SIG-M5 treated with dmso at 0.1 percent for 504 hours (cell line): ENCODE results near the gene GRAMD1B.
A peak's percentile ranks its signal among the peaks of the same experiment; 100 is the strongest.

Experiments used
- DNase-seq: peaks from one replicate; lab custom pipeline; 2025; ENCODE audit not compliant: unreplicated experiment; lab: John Stamatoyannopoulos, UW

The GRAMD1B gene

DNA sequence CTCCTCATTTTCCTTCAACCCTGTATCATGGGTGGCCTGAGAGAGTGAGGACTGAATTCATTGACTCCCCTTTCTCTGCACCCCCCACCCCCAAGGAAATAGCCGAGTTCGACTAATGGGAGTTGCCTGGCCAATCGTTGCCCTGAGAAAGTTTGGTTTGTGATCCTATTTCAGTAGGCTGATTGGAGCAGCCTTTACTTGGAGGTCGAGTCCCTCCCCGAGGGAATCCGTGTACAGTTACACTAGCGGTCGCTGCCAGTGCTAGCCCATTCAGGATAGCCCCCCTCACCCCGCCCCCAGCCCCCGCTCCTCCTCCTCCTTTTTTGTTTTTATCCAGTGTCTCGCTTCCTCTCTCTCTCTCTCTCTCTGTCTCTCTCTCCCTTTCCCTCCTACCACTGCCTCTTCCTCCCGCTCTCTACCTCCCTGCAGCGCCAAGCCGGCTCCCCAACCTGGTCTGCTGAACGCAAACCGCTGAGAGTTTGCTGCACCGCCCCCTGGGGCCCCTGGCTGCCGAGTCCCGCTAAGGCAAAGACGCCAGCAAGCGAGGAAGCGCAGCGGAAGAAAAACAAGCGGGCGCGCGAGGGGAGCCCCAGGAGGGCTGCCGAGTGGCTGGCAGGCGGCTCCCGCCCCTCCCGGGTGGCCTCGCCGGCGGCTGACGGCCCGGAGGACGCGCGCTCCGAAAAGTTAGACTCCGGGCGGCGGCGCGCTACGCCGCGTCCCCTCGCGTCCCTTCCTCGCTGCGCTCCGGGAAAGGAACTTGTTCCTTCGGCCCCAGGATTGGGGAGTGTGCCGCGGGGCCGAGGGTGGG is at the start of gene GRAMD1B:
Gene GRAMD1B, plus strand, starts transcription at position 357 of the 808 bp plus-strand sequence. CDS start 524 bp downstream, outside the sequence.
- DNase-seq: peak; percentile 54

DNA sequence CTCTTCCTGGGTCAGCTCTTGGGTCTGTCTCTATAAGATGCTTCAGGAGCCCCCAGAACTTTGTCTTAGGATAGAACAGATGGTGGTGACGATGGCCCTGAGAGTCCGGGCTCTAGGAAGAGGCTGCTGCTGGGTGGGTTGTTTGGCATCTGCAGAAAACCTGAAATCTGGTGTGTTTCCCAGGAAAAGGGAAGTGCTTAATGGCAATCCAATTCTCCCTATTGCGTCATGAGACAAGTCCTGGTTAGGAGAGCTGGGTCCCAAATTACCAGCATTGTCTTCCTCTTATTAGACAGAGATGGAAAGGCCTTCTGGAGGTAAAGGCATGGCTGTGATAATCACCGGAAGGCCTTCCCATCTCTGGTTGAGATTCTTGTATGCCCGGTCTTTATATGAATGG is 48.9 kb upstream of the GRAMD1B start:
- no peak for DNase-seq

DNA sequence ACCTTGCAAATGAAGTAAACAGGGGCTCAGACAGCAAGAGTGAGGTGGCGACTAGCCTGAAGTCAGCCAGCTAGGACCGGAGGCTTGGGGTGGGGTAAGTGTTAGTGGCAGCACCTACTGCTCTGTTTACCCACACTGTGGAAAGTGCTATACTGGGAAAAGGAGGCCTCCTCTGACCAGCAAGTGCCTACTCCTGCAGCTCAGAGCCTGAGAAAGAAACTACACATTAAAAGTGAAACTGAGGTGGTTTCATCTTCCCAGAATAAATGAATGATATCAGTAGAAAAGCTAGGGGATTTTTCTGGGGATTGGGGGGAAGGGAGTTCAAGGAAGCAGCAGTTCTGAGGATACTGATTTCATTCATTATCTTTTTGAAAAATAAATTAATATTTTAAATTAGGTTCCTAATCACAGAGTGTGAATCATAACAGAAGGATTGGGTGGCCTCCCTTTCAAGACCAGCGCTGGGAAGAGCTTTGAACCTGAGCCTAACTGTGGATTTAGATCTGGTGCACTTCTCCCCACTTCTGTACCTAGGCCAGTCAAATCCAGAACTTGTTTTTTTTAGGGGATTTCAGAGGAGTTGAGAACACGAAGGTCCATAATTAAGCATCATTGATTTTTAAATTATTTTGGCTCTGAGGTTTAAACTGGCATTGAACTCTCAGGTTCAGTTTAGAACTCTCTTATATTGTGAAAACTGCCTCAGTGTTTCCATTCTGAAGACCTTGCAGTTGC is 48.1 kb upstream of the GRAMD1B start:
- no peak for DNase-seq

DNA sequence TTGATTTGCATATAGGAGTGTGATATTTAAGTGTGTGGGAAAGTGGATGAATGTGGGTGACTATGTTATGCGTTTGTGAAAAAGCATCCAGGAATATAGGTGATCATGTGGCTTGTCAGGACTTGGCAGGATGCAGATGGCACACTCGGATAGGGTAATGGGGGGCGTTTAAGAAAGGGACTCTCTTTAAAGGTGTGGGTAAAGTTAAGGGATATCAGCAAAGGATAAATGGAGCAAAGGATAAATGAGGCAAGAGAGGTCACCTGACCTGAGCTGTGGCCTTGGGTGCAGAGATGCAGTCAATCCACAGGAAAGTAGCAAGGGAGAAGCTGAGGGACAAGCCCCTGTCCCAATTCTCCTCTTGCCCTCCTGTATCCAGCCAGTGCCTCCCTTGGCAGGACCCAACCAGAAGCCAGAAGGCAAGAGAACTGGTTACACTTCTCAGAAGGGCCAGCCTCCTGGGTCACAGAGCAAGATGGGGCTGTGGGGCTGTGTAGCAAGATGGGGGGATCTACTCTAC is 47.5 kb upstream of the GRAMD1B start:
- no peak for DNase-seq

DNA sequence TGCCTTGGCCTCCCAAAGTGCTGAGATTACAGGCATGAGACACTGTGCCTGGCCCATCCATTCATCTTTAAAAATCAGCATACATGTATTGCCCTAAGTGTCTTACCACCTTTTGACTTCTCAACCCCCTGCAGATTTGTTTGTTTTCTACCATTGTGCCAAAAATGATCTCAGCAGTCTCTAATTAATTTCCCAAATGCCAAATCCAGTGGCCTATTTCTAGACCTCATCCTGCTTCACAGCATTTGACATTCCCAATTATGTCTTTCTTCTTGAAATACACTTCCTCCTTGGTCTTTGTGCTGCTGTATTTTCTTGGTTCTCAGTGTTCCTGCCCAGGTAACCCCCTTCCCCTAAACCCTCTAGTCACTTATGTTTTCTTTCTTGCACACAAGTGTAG is 46.0 kb upstream of the GRAMD1B start:
- no peak for DNase-seq

DNA sequence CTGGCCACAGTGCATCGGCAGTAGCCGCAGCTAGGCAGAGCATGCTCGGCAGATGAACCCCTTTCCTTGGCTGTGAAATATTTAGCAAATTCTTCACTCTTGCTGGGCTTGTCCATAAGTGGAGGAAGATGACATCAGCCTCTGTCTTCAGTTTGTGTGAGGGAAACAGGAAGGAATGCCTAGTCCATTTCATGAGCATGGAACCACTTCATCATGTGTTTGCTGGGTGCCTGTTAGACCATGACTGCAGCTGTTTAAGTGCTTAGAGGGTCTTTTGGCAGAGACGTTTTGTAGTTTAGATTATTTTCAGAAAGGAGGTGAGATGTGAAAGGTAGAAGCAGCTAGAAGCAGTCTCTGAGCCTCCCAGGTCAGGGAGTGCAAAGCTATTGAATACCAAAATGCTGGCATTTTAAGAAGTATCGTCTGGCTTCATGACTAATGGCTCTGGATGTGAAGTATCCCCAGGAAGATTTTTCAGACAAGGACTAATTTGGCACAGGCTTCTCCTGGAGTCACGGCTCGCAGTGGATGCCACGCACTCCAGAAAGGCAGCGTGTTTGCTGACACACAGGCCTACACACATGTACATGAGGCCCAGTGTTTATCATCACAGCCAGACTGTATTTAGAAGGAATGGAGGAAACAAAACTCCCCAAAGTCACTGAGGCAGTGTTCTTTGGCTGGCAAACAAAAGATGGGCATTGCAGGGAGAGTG is 43.1 kb upstream of the GRAMD1B start:
- DNase-seq: no peak

DNA sequence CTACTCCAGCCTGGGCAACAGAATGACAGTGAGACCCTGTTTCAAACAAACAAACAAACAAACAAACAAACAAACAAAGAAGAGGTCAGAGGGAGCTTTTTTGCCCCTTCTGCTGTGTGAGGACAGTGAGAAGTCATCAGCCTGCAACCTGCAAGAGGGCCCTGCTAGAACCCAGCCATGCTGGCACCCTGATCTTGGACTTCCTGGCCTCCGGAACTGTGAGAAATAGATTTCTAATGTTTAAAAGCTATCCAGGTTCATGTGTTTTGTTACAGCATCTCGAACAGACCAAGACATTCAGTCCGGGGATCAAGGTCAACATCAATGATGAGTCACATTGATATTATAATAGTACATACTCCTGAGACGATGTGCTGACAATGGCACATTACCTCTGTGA is 41.4 kb upstream of the GRAMD1B start:
- no peak for DNase-seq

DNA sequence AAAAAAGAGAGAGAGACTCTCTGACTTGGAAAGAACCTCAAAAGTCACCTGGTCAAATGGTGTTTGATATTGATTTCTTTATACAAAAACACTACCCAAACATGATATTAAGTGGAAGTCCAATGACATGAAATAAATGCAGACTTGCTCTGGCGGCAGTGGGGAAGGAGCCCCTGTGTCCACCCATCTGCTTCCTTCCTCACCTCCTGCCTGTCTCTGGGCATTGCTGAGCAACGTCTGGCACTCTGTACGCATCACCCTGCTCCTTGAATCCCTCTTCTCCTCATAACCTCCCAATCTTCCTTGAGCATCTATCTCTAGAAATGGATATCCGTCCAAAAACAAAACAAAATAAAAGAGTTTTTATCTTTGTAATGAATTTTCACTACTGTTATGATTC is 39.9 kb upstream of the GRAMD1B start:
- no peak for DNase-seq

DNA sequence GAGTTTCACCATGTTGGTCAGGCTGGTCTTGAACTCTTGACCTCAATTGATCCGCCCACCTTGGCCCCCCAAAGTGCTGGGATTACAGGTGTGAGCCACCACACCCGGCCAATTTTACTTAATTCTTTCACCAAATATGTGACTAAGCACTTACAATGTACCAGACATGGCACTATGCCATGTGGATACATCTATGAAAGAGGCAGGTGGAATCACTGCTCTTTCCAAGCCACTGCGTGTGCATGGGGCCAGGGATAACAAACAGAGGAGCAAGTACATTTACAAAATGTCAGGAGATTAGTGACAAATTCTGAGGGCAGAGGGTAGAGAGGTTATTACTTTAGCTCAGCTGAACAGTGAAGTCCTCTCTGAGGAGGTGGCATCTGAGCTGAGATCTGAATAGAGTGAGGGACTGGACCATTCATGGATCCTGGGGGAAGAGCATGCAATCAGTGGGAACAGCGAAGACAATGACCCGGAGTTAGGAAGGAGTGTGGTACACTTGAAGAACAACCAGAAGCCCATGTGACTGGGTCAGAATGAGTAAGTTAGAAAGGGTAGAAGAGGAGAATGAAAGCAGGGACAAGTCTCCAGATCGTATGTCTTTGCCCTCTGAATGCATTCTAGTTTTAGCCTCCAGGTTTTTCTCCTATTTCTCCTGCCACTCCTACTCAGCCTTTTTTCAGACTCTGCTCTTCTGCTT is 38.3 kb upstream of the GRAMD1B start:
- no peak for DNase-seq

DNA sequence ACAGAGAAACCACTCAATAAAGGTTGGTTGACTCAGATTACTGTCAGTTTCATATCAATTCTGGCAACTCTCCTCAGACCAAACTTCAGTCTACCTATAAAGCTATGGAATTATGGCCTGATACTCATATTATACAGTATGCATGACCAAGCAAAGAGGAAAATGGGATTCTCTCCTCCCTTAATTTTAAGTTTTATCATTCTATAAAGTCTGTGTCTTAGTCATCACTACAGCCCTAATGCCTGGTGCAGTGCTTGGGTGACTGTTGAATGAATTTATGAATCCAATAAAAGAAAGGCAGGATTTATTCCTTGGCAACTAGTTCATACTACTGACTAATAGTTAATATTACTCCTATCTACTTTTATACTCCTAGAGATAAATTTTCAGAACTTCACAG is 37.6 kb upstream of the GRAMD1B start:
- no peak for DNase-seq

DNA sequence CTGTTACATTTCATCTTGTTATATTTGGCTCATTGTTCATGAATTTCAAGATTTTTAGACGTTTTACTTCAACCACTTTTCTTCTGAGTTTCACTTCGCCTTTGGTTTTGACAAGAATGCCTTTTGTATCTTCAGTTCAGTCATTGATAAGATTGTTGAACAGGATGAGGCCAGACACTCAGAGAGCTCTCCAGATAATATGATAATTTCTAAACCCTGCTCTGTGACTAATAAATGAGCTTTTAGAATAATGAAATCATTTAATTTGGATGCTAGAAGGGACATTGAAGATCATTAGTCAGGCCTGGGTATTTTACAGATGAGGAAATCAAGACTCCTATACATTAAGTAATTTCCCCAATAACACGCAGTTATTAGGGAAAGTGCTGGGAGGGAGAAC is 37.2 kb upstream of the GRAMD1B start:
- DNase-seq: no peak

DNA sequence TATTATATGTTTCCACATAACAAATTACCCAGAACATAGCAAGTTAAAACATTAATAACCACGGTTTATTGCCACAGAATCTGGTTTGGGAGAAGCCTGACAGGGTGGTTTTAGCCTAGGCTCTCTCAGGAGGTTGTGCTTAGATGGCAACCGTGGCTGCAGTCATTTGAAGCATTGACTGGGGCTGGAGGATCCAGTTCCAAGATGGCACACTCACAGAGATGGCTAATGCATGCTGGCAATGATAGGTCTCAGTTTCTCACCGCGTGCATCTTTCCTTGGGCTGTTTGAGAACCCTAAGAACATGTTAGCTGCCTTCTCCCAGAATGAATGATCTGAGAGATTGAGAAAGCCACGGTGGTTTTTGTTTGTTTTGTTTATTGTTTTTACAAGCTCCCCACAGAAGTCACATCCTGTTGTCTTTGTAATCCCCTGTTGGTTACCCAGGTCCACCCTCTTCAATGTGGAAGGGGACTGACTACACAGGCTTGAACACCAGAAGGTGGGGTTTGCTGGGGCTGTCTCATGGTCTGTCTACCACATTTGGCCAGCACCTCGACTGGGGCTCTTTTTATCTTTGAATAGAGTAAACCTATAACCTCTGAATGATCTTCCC is 36.6 kb upstream of the GRAMD1B start:
- no peak for DNase-seq

DNA sequence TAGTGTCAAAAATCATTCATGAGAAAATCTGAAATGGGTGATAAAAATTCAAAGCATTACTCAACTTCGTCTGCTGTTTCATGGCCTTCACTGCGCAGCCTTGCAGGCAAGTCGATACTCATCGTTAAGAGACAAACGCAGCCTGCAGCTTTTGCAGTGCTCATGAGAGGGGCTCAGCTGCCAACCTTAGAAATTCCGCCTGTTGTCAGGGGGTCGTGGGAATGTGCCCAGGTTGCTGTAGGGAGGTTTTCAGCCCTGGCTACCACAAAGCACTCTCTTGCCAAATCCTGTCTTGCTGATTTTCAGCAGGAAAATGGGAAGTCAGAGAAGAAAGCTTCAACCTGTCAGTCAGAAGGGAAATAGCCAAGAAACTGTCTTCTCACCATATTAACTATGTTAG is 25.4 kb upstream of the GRAMD1B start:
- no peak for DNase-seq

DNA sequence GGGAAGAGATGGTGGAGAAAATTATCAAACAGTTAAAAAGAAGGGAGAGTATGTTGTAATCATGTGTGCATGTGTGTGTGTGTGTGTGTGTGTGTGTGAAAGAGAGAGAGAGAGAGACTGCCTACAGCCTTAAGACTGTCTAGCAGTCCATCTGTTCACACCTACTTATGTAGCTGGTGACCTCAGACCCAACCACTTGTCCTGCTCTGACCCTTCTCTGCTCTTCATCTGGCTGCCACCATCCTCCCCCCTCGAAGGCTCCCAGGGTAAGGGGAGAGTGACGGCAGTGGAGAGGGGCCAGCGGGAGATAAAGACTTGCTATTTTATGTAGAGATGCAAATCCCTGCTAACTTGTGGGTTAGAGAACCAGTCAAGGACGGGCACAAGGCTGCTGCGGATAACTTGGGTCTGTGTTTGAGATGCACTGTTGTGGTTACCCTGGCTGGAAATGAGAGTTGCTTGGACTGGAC is 24.9 kb upstream of the GRAMD1B start:
- DNase-seq: no peak

DNA sequence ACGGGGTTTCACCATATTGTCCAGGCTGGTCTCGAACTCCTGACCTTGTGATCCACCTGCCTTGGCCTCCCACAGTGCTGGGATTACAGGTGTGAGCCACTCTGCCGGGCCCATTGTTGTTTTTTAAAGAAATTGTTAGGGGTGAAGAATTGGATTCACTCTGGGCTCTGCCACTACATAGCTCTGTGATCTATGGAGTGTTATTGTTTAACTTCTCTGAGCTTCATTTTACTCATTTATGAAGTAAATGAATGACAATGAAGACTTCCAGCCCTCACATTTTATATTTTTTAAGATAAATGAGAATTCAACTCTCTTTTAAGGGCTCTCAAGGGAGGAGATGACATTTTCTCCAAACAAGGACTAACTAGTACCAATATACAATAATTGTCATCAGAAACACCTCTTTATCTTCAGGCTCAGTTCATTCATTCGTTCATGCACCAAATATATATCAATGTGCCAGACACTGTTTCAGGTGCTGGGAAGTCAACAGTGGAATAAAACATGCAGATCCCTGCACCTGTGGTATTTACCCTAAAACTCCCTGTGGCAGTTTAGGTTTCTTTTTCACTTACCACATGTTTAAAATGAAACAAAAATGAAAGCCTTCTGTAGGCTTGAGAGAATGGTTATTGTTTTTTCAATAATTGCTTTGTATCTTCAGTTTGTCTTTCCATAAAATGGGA is 23.5 kb upstream of the GRAMD1B start:
- no peak for DNase-seq

DNA sequence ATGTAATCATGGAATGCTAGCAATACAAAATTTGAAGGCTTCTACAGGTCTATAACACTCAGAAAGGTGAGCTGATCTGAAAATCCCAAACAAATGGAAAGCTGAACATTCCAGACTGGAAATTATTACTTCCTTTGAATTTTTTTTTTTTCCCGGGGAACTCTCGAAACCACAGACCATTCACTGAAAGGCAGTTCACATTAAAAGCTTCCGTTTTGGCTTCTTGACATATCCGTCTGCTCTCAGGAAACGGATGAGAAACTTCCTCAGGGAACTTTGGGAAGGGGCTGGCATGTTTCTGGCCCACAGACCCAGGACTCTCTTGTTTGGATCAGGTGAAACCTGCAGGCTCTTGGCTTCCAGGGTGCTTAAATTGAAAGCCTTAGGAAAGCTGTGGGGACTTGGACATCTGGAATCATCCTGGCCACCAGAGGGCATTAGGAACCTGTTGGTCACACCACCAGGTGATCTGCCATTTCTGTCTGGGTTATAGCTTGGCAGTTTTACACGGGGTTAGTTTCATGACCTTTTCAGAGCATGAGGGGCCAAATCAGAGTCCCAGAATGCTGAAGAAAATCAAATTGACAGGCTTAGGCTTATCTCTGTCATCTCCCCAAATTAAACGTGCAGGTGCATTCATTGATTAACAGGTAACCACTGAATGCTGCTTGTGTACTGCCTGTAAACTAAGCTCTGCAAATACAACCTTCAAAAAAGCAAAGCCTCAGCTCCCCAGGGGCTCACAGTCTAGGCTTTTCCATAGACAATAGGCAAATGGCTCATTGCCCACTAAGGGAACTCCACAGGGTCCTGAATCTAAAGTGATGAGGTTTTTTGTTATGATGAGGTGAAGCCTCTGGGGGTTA is 22.7 kb upstream of the GRAMD1B start:
- DNase-seq: peak; percentile 43

DNA sequence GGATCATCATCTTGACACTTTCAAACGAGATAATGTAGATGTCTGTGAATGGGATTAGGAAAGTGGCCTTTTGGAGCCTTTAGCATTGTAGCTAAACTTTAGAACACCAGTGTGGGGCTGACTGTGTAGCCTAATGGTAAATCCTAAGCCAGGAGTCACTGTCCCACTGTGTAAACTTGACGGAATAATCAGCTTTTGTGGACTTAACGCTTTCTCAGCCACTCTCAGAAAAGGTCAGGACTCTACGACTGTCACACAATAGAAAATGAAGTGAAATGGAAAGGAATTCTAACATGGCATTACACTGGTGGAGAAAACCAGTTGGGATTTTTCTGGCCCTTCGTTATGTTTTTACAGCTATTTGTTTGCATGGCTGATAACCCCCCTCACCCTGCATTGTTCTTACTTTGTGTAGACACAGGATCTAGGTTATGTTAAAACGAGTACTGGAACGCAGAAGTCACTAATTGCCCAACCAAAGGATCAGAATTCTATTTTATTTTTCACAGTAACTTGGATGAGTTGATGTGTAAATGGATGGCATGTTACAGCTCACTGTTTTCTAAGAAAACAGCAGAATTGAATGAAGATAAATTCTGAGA is 22.0 kb upstream of the GRAMD1B start:
- DNase-seq: no peak

DNA sequence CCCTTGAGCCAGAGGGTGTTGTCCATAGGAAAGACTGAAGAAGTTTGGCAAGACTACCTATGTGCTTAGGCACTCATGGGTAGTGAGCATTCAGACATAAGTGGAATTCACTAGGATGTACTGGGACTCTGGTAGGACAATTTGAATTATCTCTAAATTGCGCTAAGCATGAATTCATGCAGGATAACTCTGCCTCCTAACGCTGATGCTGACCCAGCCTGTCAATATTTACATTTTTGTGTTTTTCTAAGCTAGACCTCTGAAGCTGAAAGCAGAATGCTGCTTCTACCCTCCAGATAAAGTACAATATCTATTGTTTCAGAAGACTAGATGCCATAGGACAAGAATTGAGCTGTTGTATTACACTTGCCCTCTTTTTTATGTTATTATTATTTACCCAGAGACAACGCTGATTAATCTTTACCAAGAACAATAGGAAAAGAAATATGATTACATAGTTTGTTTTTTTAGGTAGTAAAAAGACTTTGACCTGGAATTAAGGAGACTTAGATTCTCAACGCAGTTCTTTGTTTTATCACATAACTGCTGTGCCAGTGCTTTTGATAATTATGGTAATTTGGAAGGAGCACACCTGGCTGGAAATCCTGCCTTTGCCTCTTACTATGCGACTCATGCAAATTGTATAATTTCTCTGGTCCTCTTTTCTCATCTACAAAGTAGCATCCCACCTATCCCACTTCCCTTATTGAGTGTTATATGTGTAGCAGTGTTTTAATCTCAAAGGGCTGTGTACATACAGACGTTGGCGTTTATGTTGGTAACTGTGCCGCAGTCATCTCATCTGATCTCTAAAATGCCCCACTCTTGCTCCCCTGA is 21.2 kb upstream of the GRAMD1B start:
- no peak for DNase-seq
